NCI-H345 treated with DMSO at 0.1 percent for 48 hours (cell line): ENCODE data around the gene IGSF9.

Source experiments
- DNase-seq: peaks from one replicate; lab custom pipeline; 2025; ENCODE audit not compliant: unreplicated experiment; lab: John Stamatoyannopoulos, UW

IGSF9 gene

GRCh38 chr1:159933347-159933746, 12.1 kb downstream of the IGSF9 start:
- no peak for DNase-seq

- no peak for DNase-seq
Measured at GRCh38 chr1:159932296-159933285, 12.8 kb downstream of the IGSF9 start.

- DNase-seq: no peak
Measured at GRCh38 chr1:159931795-159932173, 13.6 kb downstream of the IGSF9 start.

GRCh38 chr1:159931101-159931794, 14.2 kb downstream of the IGSF9 start:
- no peak for DNase-seq

GRCh38 chr1:159930634-159931033, 14.8 kb downstream of the IGSF9 start:
- no peak for DNase-seq

- DNase-seq: no peak
Measured at GRCh38 chr1:159930216-159930615, 15.2 kb downstream of the IGSF9 start.

GRCh38 chr1:159929155-159930051, 16.0 kb downstream of the IGSF9 start:
- DNase-seq: no peak

- DNase-seq: no peak
Measured at GRCh38 chr1:159928491-159929050, 16.8 kb downstream of the IGSF9 start.

- DNase-seq: no peak
Measured at GRCh38 chr1:159927849-159928431, 17.5 kb downstream of the IGSF9 start.

- DNase-seq: no peak
Measured at GRCh38 chr1:159927211-159927848, 18.1 kb downstream of the IGSF9 start.

- no peak for DNase-seq
Measured at GRCh38 chr1:159925719-159926078, 19.7 kb downstream of the IGSF9 start.

- DNase-seq: no peak
Measured at GRCh38 chr1:159924791-159925718, 20.4 kb downstream of the IGSF9 start, which contains the start of gene TAGLN2. Gene TAGLN2 (minus strand): TSS chr1:159925507. CDS start chr1:159920509, 4,998 bp downstream.

- no peak for DNase-seq
Measured at GRCh38 chr1:159924025-159924790, 21.2 kb downstream of the IGSF9 start.

GRCh38 chr1:159923203-159924024, 22.0 kb downstream of the IGSF9 start:
- DNase-seq: no peak

- no peak for DNase-seq
Measured at GRCh38 chr1:159922511-159923202, 22.8 kb downstream of the IGSF9 start.

- no peak for DNase-seq
Measured at GRCh38 chr1:159921700-159922504, 23.5 kb downstream of the IGSF9 start.
